ENCODE results near the gene HPCAL1.

The HPCAL1 gene

DNA sequence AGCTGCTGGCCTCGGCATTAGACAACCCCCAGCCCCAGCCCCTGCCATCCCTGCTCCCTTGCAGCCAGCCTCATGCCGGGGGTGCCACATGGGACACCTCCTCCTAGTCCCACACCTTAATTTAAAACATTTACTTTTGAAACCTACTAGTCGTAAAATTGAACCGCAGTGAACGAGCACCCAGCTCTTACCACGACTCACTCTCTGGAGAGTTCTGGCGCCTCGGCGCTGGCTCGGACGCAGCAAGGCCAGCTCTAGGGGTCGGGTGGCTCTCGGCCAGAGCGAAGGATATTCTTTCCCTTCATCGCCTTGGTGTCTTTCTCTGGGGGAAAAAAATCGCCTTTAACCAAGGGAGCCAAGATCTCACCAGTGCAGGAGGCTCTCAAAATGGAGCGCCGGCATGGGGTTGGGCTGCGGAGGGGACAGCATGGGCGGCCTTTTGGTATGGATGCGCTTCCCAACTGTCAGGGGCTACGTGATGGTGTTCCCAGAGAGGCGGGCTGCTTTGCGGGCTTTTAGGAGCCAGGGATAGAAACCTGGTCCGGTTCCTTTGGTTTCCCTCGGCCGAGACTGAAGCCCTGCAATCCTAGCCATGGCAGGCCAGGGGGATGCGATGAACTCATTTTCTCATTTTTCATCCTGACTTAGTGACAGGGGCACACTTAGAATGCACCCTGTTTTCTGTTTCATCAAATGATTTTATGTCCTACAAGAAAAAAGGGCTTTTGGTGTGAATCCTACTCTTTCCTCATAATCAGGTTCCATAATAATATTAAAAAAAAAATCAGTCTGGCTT lies 2.0 kb downstream of the HPCAL1 start:
- DNase-seq: no peak

DNA sequence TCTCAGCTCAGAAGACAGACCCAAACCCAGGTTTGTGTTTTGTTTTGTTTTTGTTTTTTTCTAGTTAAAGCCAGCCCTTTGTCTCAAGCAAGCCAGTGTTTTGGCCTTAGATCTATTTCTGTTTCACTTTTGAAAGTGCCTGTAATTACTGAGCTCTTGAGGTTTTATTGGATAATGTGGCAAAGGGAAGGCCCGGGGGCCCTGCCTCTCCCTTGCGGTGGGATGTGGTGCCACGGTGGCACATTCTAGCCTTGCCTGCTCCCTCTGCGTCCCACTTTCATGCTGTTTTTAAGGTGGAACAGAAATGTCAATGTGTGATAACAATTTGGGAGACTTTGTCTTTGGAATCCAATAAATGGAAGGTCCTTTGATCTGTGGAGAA lies 2.5 kb downstream of the HPCAL1 start:
- DNase-seq: no peak

DNA sequence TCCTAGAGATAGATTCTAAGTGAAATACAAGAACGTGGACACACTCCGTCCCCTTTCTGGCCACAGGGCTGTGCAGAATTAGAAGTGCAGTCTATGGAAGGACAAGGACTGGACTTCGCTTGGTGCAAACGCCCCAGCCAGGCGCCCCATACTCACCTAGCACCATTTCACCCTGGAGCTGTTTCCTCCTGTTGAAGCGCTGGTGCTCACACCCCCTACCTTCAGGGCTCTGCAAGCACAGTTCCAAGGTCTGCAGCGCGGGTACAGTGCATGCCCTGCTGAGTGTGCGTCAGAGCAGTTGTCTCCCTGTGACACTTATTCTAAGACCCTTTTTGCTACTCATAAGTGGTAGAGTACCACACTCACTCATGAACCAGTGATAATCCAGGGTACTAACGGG lies 3.0 kb downstream of the HPCAL1 start:
- DNase-seq: no peak

DNA sequence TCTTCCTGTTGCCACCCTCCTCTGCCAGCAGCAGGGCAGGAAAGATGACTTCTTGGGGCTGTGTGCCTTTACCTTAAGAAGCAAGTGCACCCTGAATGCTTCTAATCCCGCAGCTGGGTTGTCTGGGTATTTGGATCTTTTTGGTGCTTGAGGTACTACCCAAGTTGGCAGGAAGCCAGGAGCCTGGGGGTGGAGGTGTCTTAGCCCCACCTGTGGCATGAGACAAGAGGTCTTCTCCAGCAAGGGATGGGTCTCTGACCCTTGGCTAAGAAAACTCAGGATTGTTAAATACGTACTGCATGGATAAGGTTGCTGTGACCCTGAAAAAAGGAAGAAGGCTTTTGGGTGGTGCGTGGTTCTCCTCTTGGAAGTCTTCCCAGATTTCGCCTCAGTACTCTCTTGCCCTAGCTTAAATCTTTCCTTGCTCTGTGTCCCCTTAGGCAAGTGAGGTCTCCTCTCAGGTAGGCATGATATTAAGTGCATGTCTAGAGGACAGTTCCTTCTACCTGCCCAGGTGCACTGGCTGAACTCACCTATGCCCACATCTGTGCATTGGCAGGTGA lies 4.3 kb downstream of the HPCAL1 start:
- DNase-seq: no peak

DNA sequence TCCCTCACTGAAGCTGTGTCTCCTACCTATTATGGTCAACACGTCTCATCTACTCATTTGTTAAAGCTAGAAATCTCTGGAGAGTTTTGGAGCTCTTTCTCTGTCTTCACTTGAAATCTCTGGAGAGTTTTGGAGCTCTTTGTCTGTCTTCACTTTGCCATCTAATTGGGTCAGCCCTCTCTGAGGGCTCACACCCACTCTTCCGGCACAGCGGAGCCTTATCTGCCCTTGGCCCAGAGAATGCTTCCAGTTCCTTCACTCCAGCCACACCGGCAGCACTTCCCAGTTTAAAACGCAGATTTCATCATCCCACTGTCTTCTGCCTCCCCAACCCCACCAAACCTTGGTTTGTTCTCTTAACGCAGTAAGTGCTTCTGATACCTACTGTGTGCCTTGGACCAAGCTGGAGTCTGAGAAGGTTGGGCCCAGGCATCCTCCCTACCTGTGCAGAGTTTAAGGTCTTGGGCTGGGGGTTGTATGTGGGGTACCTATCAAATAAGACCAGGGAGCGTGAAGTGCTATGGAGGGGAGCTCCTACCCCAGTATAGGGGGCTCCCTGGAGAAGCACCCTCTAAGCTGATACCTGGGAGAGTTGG lies 5.0 kb downstream of the HPCAL1 start:
- no peak for DNase-seq

DNA sequence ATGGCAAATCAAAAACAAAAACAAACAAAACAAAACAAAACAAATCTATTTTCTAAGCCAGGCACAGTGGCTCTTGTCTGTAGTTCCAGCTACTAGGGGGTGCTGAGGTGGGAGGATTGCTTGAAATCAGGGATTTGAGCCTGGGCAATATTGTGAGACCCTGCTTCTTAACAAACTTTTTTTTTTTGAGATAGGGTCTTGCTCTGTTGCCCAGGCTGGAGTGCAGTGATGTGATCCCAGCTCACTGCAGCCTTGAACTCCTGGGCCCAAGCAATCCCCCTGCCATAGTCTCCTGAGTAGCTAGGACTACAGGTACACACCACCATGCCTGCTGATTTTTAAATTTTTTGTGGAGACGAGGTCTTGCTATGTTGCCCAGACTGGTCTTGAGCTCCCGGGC lies 6.2 kb downstream of the HPCAL1 start:
- no peak for DNase-seq

DNA sequence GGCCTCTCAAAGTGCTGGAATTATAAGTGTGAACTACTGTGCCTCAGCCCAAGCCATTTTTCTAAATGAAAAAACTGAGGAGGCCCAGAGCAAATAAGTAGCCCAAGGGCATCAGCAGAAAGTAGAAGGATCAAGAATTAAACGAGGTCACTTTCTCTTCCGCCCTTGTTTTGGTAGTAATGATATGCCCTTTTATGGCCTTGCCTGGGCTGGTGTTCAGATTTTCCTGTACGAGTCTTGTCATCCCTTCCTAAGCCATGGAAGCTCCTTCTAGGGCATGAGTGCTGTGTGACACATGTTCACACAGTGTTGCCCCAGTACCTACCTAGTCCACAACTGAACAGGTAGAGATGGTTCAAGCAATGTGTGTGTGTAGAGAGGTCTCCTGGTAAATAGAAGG lies 6.6 kb downstream of the HPCAL1 start:
- DNase-seq: no peak

DNA sequence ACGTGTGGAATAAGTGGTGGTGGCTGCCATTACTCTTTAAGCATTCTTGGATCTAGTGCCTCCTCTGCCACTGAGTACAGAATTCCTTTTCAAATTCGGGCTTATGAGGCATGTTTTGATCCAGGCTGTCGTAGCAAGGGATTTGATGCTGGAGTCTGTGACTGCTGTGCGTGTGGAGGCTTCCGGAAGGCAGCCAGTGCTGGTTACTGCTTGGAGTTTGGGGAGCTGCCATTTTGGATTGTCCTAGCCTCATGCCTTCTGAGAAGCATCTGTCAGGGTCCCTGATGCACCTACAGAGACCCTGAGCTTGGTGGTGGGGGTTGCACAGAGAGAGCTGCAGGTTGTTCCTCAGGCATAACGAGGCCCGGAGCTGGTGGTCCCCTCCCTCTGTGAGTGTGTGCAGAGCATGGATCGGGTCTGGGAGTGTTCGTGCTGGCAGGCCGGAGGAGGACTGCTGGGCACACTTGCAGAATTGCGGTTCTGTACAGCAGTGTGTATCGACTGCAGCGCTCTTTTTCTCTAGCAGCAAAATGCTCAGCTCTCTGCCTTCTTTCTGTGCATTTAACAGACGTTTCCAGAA lies 7.7 kb downstream of the HPCAL1 start:
- DNase-seq: no peak

DNA sequence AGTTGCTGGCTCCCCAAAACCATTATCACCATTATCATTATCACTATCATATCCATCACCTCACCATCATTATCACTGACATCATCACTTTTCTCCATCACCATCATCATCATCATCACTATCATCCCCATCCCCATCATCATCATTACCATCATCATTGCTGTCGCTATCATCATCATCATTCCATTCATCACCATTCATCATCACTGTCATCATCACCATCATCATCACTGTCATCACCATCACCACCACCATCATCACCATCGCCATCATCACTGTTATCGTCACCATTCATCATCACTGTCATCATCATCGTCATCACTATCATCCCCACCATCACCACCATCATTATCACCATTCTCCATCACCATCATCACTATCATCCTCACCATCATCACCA lies 9.0 kb downstream of the HPCAL1 start:
- DNase-seq: no peak

DNA sequence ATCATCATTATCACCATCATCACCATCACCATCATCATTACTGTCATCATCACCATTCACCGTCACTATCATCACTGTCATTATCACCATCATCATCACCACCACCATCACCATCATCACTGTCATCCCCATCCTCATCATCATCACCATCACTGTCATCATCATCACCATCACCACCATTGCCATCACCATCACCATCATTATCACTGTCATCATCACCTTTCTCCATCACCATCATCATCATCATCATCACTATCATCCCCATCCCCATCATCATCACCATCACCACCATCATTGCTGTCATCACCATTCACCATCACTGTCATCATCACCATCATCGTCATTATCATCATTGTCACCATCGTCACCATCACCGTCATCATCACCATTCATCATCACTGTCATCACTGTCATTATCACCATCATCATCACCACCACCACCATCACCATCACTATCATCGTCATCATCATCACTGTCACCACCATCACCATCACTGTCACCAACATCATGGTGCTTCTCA lies 9.8 kb downstream of the HPCAL1 start:
- no peak for DNase-seq

DNA sequence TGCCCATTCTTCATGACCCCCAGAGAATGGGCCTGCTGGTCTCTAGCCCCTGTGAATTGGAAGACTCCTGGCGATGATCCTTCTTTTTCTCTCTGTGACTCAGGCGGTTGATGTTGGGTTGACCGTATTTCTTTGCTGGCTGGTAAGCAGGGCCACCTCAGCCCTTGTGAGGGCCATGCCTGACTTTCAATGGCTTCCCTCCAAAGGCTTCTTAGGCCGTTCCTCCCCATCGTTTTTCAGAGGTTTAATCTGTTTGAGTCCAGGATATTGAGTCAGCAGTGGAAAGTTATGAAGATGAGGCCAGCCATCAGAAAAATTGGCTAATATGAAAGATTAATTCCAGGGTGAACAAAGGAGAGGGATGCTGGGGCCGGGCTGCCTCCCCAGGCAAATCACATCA lies 13.6 kb downstream of the HPCAL1 start:
- DNase-seq: no peak

DNA sequence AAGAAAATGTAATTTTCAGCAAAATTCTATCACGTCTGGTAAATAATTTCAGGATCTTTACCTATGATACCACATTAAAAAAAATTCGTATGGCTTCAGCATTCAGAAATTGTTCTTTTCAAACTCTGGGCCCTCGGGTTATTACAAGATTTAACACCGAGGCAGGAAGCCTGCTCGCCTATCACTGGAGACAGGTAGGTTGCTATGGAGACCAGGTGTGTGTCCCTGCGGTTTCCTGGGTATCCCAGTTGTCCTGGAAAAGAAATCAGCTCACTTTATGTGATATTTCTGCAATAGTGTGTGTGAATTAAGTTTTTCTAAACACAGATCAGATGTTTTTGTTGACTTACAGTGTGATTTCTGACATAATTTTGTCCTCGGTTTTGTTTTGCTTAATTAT lies 14.2 kb downstream of the HPCAL1 start:
- DNase-seq: no peak

DNA sequence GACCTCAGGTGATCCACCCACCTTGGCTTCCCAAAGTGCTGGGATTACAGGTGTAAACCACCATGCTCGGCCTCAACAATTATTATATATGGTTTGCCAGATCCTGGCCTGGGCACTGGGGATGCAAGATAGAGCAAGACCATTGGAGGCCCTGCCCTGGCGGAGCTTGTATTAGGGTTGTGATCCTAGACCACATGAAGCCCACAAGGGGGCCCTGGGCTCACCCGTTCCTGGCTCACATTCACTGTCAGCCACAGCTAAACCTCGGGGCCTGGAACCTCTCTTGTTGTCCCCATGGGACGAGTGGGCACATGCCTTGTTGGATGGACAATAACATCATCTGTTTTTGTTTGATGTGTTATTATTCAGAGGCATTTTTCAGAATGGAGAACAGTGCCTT lies 14.9 kb downstream of the HPCAL1 start:
- DNase-seq: no peak

DNA sequence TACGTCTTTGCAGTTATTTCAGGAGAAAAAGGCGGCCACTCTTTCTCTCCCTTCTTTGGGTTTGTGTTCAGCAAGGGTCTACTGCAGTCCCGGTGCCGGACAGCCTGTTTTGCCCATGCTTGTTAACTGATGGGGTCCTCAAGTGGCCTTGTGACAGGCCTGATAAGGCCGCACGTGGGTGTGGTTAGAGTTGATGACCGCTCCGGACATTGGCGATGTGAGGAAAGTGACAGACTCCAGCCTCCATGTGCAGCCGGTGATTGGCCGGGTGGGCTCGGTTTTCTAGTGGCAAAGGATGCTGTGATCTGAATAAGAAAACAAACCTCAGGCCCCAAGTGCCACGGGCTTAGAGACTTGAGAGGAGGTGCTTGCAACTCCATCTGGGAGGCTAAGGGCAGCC lies 15.6 kb downstream of the HPCAL1 start:
- DNase-seq: no peak

DNA sequence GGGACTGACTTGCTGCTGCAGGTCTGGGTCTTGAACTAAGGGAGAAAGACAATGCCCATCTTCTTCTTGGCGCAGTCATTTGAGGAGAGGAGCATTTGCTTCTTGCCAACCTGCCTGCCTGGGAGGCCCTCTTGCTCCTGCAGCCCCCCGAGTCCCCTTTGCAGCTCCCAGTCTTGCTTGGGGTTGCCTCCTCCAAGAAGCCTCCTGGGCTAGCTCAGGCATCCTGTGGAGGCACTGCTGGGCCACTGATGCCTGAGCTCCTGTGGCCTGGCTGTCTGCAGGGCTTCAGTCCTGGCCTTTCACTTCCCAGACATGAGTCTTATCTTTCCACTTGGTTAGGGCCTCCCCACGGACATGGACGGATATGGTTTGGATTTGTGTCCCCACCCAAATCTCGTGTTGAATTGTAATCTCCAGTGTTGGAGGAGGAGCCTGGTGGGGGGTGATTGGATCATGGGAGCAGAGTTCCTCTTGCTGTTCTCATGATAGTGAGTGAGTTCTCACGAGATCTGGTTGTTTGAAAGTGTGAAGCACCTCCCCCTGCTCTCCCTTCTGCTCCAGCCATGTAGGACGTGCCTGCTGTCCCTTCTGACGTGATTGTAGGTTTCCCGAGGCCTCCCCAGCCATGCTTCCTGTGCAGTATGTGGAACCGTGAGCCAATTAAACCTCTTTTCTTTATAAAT lies 17.3 kb downstream of the HPCAL1 start:
- DNase-seq: no peak

DNA sequence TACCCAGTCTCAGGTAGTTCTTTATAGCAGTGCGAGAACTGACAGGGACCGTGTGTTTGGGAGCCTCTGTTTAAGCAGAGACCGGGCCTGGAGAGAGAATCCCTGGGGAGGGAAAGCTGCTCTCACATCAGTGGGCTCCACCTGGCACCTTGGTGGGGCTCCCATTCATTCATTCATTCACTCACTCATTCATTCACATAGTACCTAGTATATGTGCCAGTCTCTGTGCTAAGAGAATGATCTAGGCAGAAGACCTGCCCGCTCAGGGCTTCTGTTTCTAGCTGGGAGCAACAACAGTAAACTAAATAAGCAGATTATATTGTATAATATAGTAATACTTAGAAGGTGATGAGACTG lies 17.8 kb downstream of the HPCAL1 start:
- DNase-seq: no peak

DNA sequence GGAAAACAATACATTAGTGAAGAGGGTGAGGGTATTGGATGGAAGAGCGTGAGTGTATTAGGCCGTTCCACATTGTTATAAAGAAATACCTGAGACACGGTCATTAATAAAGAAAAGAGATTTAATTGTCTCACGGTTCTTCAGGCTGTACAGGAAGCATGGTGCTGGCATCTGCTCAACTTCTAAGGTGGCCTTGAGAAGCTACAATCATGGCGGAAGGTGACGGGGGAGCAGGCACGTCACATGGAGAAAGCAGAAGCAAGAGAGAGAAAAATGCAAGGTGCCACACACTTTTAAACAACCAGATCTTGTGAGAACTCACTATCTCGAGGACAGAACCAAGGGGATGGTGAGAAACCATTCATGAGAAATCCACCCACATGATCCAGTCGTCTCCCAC lies 18.2 kb downstream of the HPCAL1 start:
- no peak for DNase-seq

DNA sequence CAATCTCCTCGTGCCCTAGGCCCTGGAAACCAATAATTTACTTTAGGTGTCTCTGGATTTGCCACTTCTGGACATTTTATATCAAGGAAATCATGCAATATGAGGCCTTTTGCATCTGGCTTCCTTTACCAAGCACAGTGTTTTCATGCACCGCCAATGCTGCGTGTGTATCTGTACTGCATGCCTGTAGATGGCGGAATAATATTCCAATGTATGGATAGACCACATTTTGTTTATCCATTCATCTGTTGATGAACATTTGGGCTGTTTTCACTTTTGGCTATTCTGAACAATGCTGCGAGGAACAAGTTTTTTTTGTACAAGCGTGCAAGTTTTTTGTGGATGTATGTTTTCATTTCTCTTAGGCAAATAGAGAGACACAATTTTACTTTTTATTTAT lies 18.9 kb downstream of the HPCAL1 start:
- no peak for DNase-seq

DNA sequence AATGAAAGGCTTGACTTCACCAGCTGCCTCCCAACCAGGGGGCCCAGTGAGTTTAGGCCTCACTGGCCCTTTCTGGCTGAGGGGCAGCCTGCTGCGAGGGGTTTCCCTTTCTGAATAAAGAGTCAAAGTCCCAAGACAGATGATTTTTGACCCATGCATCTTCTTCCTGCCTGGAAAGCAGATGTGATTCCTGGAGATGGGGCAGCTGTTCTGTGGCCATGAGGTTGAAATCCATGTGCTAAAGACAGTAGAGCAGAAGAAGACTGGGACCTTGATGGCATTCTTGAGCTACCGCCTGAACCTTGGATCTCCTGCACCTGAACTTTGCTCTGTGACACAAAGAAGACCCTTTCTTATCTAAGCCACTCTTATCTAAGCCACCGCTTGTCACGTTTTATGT lies 19.8 kb downstream of the HPCAL1 start:
- DNase-seq: no peak

DNA sequence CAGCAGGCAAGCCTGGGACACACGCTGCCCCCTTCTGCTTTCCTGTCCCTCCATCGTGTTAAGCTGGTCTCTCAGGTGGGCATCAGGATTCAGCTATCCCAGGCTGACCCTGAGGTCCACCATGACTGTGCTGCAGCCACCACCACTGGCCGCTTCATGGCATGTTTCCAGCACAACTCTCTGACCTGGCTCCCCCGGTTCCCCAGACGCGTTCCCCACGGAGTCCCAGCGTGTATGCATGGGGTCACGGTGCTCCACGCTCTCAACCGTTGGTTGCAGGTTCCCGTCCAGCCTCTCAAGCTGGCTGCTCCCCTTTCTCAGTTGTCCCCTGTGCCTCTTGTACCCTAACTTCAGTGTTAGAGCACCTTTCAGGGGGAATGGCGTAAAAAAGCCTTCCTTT lies 20.3 kb downstream of the HPCAL1 start:
- no peak for DNase-seq

DNA sequence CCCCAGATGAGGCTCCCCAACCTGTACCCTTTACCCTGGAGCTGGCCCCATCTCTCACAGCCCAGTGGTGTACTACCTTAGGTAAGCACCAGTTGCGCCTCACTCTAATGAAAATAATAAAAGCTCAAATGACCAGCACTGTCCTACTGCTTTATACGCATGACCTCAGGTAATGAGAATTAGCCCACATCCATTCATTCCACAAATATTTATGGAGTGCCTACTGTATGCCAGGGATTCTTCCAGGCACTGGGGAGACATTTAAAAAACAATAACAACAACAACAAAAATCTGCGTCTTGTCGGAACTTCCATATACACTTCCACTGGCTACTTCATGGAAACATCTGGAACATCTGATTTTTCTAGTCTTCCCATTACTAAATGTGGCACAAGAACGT lies 20.8 kb downstream of the HPCAL1 start:
- DNase-seq: no peak

DNA sequence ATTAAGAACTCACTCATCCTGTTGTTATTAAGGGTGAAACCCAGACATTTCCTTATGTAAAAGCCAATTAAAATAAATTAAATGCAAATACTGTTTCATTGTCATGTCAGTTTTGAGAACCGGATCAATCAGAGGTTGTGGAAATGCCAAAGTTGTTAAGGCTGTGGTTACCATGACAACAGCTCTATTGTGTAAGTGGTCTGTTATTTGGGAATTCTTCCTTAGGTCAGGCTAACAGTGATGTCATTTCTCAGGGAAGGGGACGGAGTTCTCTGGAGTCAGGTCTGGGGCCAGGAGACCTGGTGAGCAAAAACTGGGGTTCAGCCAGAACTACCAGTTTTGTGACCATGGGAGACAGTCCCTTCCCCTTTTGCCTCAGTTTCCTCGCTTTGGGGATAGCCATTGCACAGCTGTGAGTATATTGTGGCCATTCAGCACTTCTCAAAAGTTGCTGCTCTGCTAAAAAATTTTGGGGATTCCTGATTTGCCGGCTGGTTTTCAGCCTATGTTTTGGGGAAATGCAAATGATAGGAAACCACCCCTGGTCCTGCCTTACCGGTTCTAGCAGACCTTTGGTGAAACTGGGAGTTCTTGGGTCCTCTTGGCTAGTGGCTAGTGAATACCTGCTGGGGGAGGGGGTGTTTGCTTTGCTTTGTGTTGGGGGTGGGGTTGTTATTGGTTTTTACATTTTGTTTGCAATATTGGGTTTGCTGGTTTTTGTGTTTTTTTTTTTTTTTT lies 21.6 kb downstream of the HPCAL1 start:
- no peak for DNase-seq
